Upper lobe of left lung (tissue), 6 donors: ENCODE data around the gene DNAJB6. TPM values are rescaled to one million over a fixed set of nuclear protein-coding genes. Genes with fewer than 3 reads are reported as not detected.
A peak's percentile ranks its signal among the peaks of the same experiment; 100 is the strongest.

Experiments used
- ATAC-seq, 2 donors: fragments of 200-7000 bp; cut with Tn5 transposase; one replicate each; pipeline ENCODE4 v1.9.1; 2022; ENCODE audit warnings: mild to moderate bottlenecking in 2 of 2, moderate library complexity in 2 of 2; ENCODE audit not compliant: low FRiP score in 2 of 2
- DNase-seq, 2 donors: peaks; one replicate each; pipeline ENCODE4 v3.0.0-alpha.2; 2019 to 2020
- H3K27ac ChIP-seq, 4 donors: fragments of 200-600 bp; sonication (generic); one replicate each; pipeline ENCODE4 v1.5.1; 2016 to 2019
- H3K27me3 ChIP-seq, 4 donors: fragments of 200-600 bp; sonication (generic); one replicate each; pipeline ENCODE4 v1.5.1; 2017 to 2019
- H3K36me3 ChIP-seq, 4 donors: fragments of 200-600 bp; sonication (generic); one replicate each; pipeline ENCODE4 v1.5.1; 2016 to 2019
- H3K4me1 ChIP-seq, 4 donors: fragments of 200-600 bp; sonication (generic); one replicate each; pipeline ENCODE4 v1.5.1; 2018 to 2019
- H3K4me3 ChIP-seq, 4 donors: fragments of 200-600 bp; sonication (generic); one replicate each; pipeline ENCODE4 v1.5.1; 2017 to 2019; ENCODE audit warnings: mild to moderate bottlenecking in 2 of 4, moderate library complexity in 1 of 4
- H3K9me3 ChIP-seq, 4 donors: fragments of 200-600 bp; sonication (generic); one replicate each; pipeline ENCODE4 v1.5.1; 2018 to 2019
- EP300 ChIP-seq, 4 donors: sonication (generic); formaldehyde crosslinking; IDR thresholded peaks; one replicate each; pipeline ENCODE4 v1.5.1; 2017; ENCODE audit warnings: antibody characterized with exemption in 4 of 4, control low read depth in 2 of 4
- POLR2A ChIP-seq, 4 donors: fragments of 450-650 bp; IDR thresholded peaks; one replicate each; pipeline ENCODE4 v1.5.1; 2016 to 2017; ENCODE audit warnings: antibody characterized with exemption in 4 of 4, mild to moderate bottlenecking in 2 of 4
- POLR2AphosphoS5 ChIP-seq, 2 donors: sonication (generic); formaldehyde crosslinking; IDR thresholded peaks; one replicate each; pipeline ENCODE4 v1.5.1; 2017; ENCODE audit warnings: antibody characterized with exemption in 2 of 2
- WGBS, 2 donors: methylation state at CpG; one replicate each; pipeline ENCODE4 v1.1.5; 2017 to 2018; 5-methylcytosine and 5-hydroxymethylcytosine counted together
- total RNA-seq, 6 donors: library from RNA; depleted of rRNA in 4 of 6; stranded (reverse); fragments of >200 nt in 4 of 6; gene quantifications; one replicate each; pipeline versions ENCODE4 v1.1.0 to v1.2.1, GENCODE V29; 2016 to 2021
- TF ChIP-seq, protein P1 (sequence below), 6 experiments: fragments of 450-650 bp in 4 of 6; fragments of 200-600 bp in 2 of 6; sonication (generic) in 2 of 6; IDR thresholded peaks; one replicate each; pipeline ENCODE4 v1.5.1; 2016 to 2019; ENCODE audit warnings: antibody characterized with exemption in 6 of 6
- donor health status: DM: no; HTN: no; CAD: no; lungs with moderate emphysema.
- donor health status: DM: no; HTN: yes; CAD: no; lungs with severe emphysema.

The DNAJB6 gene
- total RNA-seq, 6 donors from 2014 or later = 64.1 to 99.6 (median 83.0) TPM

DNA sequence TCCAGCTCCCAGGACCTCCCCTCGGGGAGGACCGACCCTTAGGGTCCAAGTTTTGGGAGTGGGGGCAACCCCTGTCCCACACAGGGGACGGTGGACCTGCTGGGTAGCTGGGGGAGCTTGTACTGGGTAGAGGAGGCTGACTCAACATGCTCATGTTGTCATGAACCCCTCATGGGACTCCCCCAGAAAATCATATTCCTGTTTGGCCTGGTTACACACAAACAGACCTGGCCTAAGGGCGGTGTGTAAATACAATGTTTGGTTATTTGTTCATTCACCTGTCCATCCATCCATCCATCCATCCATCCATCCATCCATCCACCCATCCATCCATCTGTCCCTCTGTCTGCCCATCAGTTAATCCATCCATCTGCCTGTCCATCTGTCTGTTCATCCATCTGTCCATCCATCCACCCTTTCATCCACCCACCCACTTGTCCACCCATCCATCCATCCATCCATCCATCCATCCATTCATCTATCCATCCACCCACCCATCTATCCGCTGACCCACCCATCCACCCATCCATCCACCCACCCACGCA, 92.9 kb downstream of the DNAJB6 start:
- ATAC-seq = no peak
- Histone ChIP-seq H3K9me3 (no peaks in the 10 kb centered on the region), H3K4me1 (peaks cover 8 to 12% (median 9%) of the 10 kb centered on the region in 4 donors), H3K27me3 (no peaks in the 10 kb centered on the region), H3K36me3 (no peaks in the 10 kb centered on the region), H3K4me3 (no peak overlapping the region), H3K27ac (no peak overlapping the region)
- no peak for DNase-seq
- WGBS, 2 donors = 82 to 88% methylated on average over 6 of the region's 6 CpGs
- no peak for TF ChIP-seq EP300 (IDR thresholded peaks at IDR 0.05)
- no peak for TF ChIP-seq POLR2AphosphoS5 (IDR thresholded peaks at IDR 0.05)
- TF ChIP-seq, protein P1, sequence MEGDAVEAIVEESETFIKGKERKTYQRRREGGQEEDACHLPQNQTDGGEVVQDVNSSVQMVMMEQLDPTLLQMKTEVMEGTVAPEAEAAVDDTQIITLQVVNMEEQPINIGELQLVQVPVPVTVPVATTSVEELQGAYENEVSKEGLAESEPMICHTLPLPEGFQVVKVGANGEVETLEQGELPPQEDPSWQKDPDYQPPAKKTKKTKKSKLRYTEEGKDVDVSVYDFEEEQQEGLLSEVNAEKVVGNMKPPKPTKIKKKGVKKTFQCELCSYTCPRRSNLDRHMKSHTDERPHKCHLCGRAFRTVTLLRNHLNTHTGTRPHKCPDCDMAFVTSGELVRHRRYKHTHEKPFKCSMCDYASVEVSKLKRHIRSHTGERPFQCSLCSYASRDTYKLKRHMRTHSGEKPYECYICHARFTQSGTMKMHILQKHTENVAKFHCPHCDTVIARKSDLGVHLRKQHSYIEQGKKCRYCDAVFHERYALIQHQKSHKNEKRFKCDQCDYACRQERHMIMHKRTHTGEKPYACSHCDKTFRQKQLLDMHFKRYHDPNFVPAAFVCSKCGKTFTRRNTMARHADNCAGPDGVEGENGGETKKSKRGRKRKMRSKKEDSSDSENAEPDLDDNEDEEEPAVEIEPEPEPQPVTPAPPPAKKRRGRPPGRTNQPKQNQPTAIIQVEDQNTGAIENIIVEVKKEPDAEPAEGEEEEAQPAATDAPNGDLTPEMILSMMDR (IDR thresholded peaks at IDR 0.05) = no peak
- no peak for TF ChIP-seq POLR2A (IDR thresholded peaks at IDR 0.05)

- DNase-seq = peak in 1 of 2 donors; percentile 12
- TF ChIP-seq, protein P1 (IDR thresholded peaks at IDR 0.05) = no peak
- TF ChIP-seq POLR2A (IDR thresholded peaks at IDR 0.05) (no peak), POLR2AphosphoS5 (IDR thresholded peaks at IDR 0.05) (no peak)
- Histone ChIP-seq H3K27ac (no peak overlapping the region), H3K4me3 (no peak overlapping the region), H3K4me1 (peaks cover 8 to 12% (median 9%) of the 10 kb centered on the region in 4 donors), H3K27me3 (no peaks in the 10 kb centered on the region), H3K9me3 (no peaks in the 10 kb centered on the region), H3K36me3 (no peaks in the 10 kb centered on the region)
- ATAC-seq = no peak
- WGBS, 2 donors = 70 to 81% methylated on average over 7 of the region's 7 CpGs
These were observed 93.9 kb downstream of the DNAJB6 start for GRCh38 chr7:157430721-157431120.

GRCh38 chr7:157431173-157431950, 94.6 kb downstream of the DNAJB6 start:
- DNase-seq = peak in 1 of 2 donors; percentile 14
- ATAC-seq = no peak
- 78 to 82% methylated on average over 7 to 24 of the region's 29 CpGs for WGBS, 2 donors
- H3K27ac ChIP-seq = no peak overlapping the region
- no peak overlapping the region for H3K4me3 ChIP-seq
- TF ChIP-seq POLR2AphosphoS5 (IDR thresholded peaks at IDR 0.05) (no peak), POLR2A (IDR thresholded peaks at IDR 0.05) (no peak), EP300 (IDR thresholded peaks at IDR 0.05) (no peak)
- TF ChIP-seq, protein P1 (IDR thresholded peaks at IDR 0.05) = no peak
- no peaks in the 10 kb centered on the region for H3K9me3 ChIP-seq
- no peaks in the 10 kb centered on the region for H3K27me3 ChIP-seq
- peaks cover 8 to 12% (median 9%) of the 10 kb centered on the region in 4 donors for H3K4me1 ChIP-seq
- H3K36me3 ChIP-seq = no peaks in the 10 kb centered on the region

DNA sequence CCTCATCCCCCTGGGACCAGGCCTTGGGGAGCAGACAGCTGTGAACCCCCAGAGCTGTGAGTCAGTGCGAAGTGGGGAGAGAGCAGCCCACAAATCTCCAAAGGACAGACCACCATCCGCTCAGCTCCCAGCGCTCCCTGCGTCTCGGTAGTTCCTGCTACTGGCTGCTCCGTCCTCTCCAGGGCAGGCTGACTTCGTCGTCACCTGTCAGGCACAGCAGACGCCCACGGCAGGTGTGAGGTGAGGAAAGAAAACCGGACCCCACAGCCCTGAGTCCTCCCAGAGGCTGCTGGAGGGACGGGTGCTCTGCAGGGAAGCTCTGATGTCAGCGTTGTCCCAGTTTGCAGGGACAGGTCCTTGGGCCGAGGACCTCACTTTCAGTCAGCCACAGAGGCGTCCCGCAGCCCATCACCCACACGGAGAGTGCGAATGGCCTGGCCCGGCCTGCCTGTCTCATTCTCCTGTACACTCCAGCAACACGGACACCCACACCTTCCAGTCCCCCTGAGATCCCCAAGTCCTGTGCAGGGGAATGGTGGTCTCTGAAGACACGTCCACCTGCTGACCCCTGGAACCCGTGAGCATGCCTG, 95.2 kb downstream of the DNAJB6 start:
- ATAC-seq = no peak
- H3K9me3 ChIP-seq = no peaks in the 10 kb centered on the region
- DNase-seq = peak in 1 of 2 donors; percentile 14
- no peak overlapping the region for H3K27ac ChIP-seq
- H3K27me3 ChIP-seq = no peaks in the 10 kb centered on the region
- TF ChIP-seq, protein P1 (IDR thresholded peaks at IDR 0.05) = no peak
- TF ChIP-seq POLR2A (IDR thresholded peaks at IDR 0.05) = no peak
- no peak for TF ChIP-seq POLR2AphosphoS5 (IDR thresholded peaks at IDR 0.05)
- no peak for TF ChIP-seq EP300 (IDR thresholded peaks at IDR 0.05)
- H3K36me3 ChIP-seq = no peaks in the 10 kb centered on the region
- WGBS, 2 donors = 78 to 79% methylated on average over 18 to 22 of the region's 22 CpGs
- H3K4me1 ChIP-seq = peaks cover 8 to 12% (median 9%) of the 10 kb centered on the region in 4 donors
- no peak overlapping the region for H3K4me3 ChIP-seq
